Prostate gland (tissue), 2 donors: Measurements from ENCODE around the gene PDE9A. TPM values are rescaled to one million over a fixed set of nuclear protein-coding genes. Genes with fewer than 3 reads are reported as not detected.

Experiments
- DNase-seq: peaks from one replicate; pipeline ENCODE4 v3.0.0-alpha.2; 2019; ENCODE audit warnings: low spot score
- H3K27ac ChIP-seq, 2 donors: fragments of 200-600 bp; sonication (generic); 2 replicates each; pipeline ENCODE4 v1.5.1; 2017 to 2019
- H3K27me3 ChIP-seq: fragments of 200-600 bp; sonication (generic); replicated peaks from 2 replicates; pipeline ENCODE4 v1.5.1; 2019; ENCODE audit not compliant: insufficient read depth
- H3K36me3 ChIP-seq, 2 donors: fragments of 200-600 bp; sonication (generic); 1 replicate in 1 of 2; 2 replicates in 1 of 2; pipeline versions ENCODE4 v1.5.1 to v1.8.1; 2017 to 2019
- H3K4me1 ChIP-seq: fragments of 200-600 bp; sonication (generic); replicated peaks from 2 replicates; pipeline ENCODE4 v1.5.1; 2019
- H3K4me3 ChIP-seq, 2 donors: fragments of 200-600 bp; sonication (generic); 2 replicates each; pipeline ENCODE4 v1.5.1; 2017 to 2019
- H3K9me3 ChIP-seq: fragments of 200-600 bp; sonication (generic); 2 replicates; pipeline ENCODE4 v1.5.1; 2017
- CTCF ChIP-seq, 4 experiments: fragments of 200-600 bp in 2 of 4; fragments of 450-650 bp in 2 of 4; sonication (generic) in 2 of 4; IDR thresholded peaks; 1 replicate in 3 of 4; 2 replicates in 1 of 4; pipeline ENCODE4 v1.5.1; 2016 to 2019; ENCODE audit warnings: antibody characterized with exemption in 4 of 4, mild to moderate bottlenecking in 2 of 4, moderate library complexity in 2 of 4
- POLR2A ChIP-seq: fragments of 450-650 bp; IDR thresholded peaks from one replicate; pipeline ENCODE4 v1.6.1; 2016; ENCODE audit warnings: antibody characterized with exemption, mild to moderate bottlenecking
- POLR2AphosphoS5 ChIP-seq: sonication (generic); formaldehyde crosslinking; IDR thresholded peaks from one replicate; pipeline ENCODE4 v1.6.1; 2017; ENCODE audit warnings: antibody characterized with exemption
- WGBS: methylation state at CpG from one replicate; pipeline ENCODE4 v1.1.5; 2018; 5-methylcytosine and 5-hydroxymethylcytosine counted together
- intact Hi-C: fragments of 100-400 bp; cut with DNase I; formaldehyde crosslinking; loops from one replicate; pipeline ENCODE4 v1.14.2; 2022
- total RNA-seq, 2 donors: library from RNA; depleted of rRNA; stranded (reverse); fragments of >200 nt; gene quantifications; one replicate each; pipeline ENCODE4 v1.1.0, GENCODE V29; 2016

Gene PDE9A
- total RNA-seq, 2 donors from 2014 or later: 80.0 to 93.6 TPM

- intact Hi-C loops: no loop called here
- Histone ChIP-seq H3K36me3 (no peaks in the 10 kb centered on the region), H3K27ac (peak overlapping the region in 1 of 2 donors; percentile 77), H3K4me1 (peaks cover 40% of the 10 kb centered on the region), H3K4me3 (no peak overlapping the region), H3K9me3 (no peaks in the 10 kb centered on the region), H3K27me3 (no peaks in the 10 kb centered on the region)
- TF ChIP-seq POLR2A: no peak
- TF ChIP-seq POLR2AphosphoS5: no peak
- no peak for TF ChIP-seq CTCF (IDR thresholded peaks at IDR 0.05)
- DNase-seq: no peak
- WGBS: 74% methylated on average over 34 of the region's 34 CpGs
Measured at GRCh38 chr21:42668298-42668992, 15.0 kb downstream of the PDE9A start.

- intact Hi-C loops: no loop called here
- Histone ChIP-seq H3K9me3 (no peaks in the 10 kb centered on the region), H3K4me1 (peaks cover 40% of the 10 kb centered on the region), H3K36me3 (no peaks in the 10 kb centered on the region), H3K27me3 (no peaks in the 10 kb centered on the region), H3K27ac (peak overlapping the region in 1 of 2 donors; percentile 77), H3K4me3 (no peak overlapping the region)
- TF ChIP-seq POLR2AphosphoS5 (peak; percentile 44), CTCF (IDR thresholded peaks at IDR 0.05) (peak in 3 of 4 experiments; percentile 9 to 35 (median 35)), POLR2A (no peak)
- WGBS: 28% methylated on average over 13 of the region's 13 CpGs
- DNase-seq: peak; percentile 46
Measured at GRCh38 chr21:42669041-42669440, 15.6 kb downstream of the PDE9A start.

GRCh38 chr21:42670058-42670880, 16.8 kb downstream of the PDE9A start:
- Histone ChIP-seq H3K4me3 (no peak overlapping the region), H3K36me3 (no peaks in the 10 kb centered on the region), H3K27me3 (no peaks in the 10 kb centered on the region), H3K4me1 (peaks cover 44% of the 10 kb centered on the region), H3K27ac (peak overlapping the region; percentile 40 to 77), H3K9me3 (no peaks in the 10 kb centered on the region)
- intact Hi-C loops: no loop called here
- 70% methylated on average over 8 of the region's 8 CpGs for WGBS
- TF ChIP-seq POLR2AphosphoS5: no peak
- no peak for TF ChIP-seq POLR2A
- no peak for TF ChIP-seq CTCF (IDR thresholded peaks at IDR 0.05)
- no peak for DNase-seq

- no peaks in the 10 kb centered on the region for H3K27me3 ChIP-seq
- H3K36me3 ChIP-seq: no peaks in the 10 kb centered on the region
- intact Hi-C loops: no loop called here
- no peak for TF ChIP-seq POLR2A
- no peak for TF ChIP-seq CTCF (IDR thresholded peaks at IDR 0.05)
- TF ChIP-seq POLR2AphosphoS5: no peak
- H3K27ac ChIP-seq: peak overlapping the region; percentile 40 to 77
- 29% methylated on average over 9 of the region's 9 CpGs for WGBS
- no peak overlapping the region for H3K4me3 ChIP-seq
- H3K4me1 ChIP-seq: peaks cover 44% of the 10 kb centered on the region
- no peak for DNase-seq
- no peaks in the 10 kb centered on the region for H3K9me3 ChIP-seq
Measured at GRCh38 chr21:42670884-42671283, 17.5 kb downstream of the PDE9A start.
